Ovary (tissue), 9 donors: ENCODE data around the gene PI4K2A. TPM values are rescaled to one million over a fixed set of nuclear protein-coding genes. Genes with fewer than 3 reads are reported as not detected.

ENCODE experiments used
- DNase-seq, 5 donors: peaks; one replicate each; pipeline ENCODE4 v3.0.0-alpha.2; 2019 to 2020
- H3K27ac ChIP-seq, 2 donors: fragments of 200-600 bp; one replicate each; pipeline versions ENCODE4 v1.5.1 to v1.8.0; 2019 to 2022
- H3K27me3 ChIP-seq: fragments of 200-600 bp; one replicate; pipeline ENCODE4 v1.8.0; 2022
- H3K36me3 ChIP-seq: fragments of 200-600 bp; sonication (generic); one replicate; pipeline ENCODE4 v1.5.1; 2019
- H3K4me1 ChIP-seq: one replicate; pipeline ENCODE4 v1.8.1; 2013; ENCODE audit warnings: mild to moderate bottlenecking, moderate library complexity; ENCODE audit not compliant: insufficient read depth
- H3K4me3 ChIP-seq: fragments of 200-600 bp; sonication (generic); one replicate; pipeline ENCODE4 v1.5.1; 2017
- H3K9me3 ChIP-seq, 2 donors: fragments of 200-600 bp in 1 of 2; sonication (generic) in 1 of 2; one replicate each; pipeline versions ENCODE4 v1.5.1 to v1.8.1; 2013 to 2019; ENCODE audit warnings: mild to moderate bottlenecking in 1 of 2, moderate library complexity in 1 of 2
- CTCF ChIP-seq, 3 donors: fragments of 450-650 bp in 2 of 3; fragments of 200-600 bp in 1 of 3; IDR thresholded peaks; one replicate each; pipeline versions ENCODE4 v1.5.1 to v1.8.0; 2016 to 2022; ENCODE audit warnings: antibody characterized with exemption in 3 of 3, mild to moderate bottlenecking in 1 of 3
- EP300 ChIP-seq: sonication (generic); formaldehyde crosslinking; IDR thresholded peaks from one replicate; pipeline ENCODE4 v1.6.1; 2017; ENCODE audit warnings: antibody characterized with exemption
- POLR2A ChIP-seq: fragments of 450-650 bp; IDR thresholded peaks from one replicate; pipeline ENCODE4 v1.6.1; 2017; ENCODE audit warnings: antibody characterized with exemption, mild to moderate bottlenecking, moderate library complexity
- WGBS, 3 donors: extraction: QIAGEN DNeasy Blood & Tissue Kit in 1 of 3; methylation state at CpG; one replicate each; pipeline versions ENCODE4 v1.1.5 to v1.1.7; 2013 to 2017; 5-methylcytosine and 5-hydroxymethylcytosine counted together
- intact Hi-C, 4 donors: fragments of 100-400 bp; cut with DNase I; formaldehyde crosslinking; loops; one replicate each; pipeline versions ENCODE4 v1.11.0 to v1.15.1; 2022 to 2023
- polyA plus RNA-seq, 2 donors: library from polyadenylated mRNA; stranded (reverse); fragments of 200-250 nt in 1 of 2; fragments of 350-450 nt in 1 of 2; fragmentation: Illumina TruSeq in 1 of 2; extraction: RNeasy Lipid Tissue Mini Kit (QIAGEN cat#74804) in 1 of 2; gene quantifications; one replicate each; pipeline ENCODE4 v1.2.3, GENCODE V29; 2013 to 2014
- total RNA-seq, 7 donors: library from RNA; depleted of rRNA in 2 of 7; stranded (reverse); fragments of >200 nt in 2 of 7; fragmentation: NEBNext Ultra II Directional in 3 of 7; extraction: Animal tissue kit (Norgen Biotek cat#: 25700) in 3 of 7; gene quantifications; one replicate each; pipeline versions ENCODE4 v1.1.0 to v1.2.4, GENCODE V29; 2016 to 2023
- donor health status: DM: no; HTN: no; CAD: no; lungs with moderate emphysema.
- donor health status: DM: no; HTN: no; CAD: no.
- donor health status: Bipolar disorder and iron deficiency.
- donor health status: DM: yes; HTN: yes; CAD: no.
- donor health status: DM: no; HTN: no; CAD: no.
- donor health status: DM: yes; HTN: yes; CAD: no.

Gene PI4K2A
- total and polyA plus RNA-seq, 9 donors = 10.8 to 23.8 (median 12.6) TPM

DNA sequence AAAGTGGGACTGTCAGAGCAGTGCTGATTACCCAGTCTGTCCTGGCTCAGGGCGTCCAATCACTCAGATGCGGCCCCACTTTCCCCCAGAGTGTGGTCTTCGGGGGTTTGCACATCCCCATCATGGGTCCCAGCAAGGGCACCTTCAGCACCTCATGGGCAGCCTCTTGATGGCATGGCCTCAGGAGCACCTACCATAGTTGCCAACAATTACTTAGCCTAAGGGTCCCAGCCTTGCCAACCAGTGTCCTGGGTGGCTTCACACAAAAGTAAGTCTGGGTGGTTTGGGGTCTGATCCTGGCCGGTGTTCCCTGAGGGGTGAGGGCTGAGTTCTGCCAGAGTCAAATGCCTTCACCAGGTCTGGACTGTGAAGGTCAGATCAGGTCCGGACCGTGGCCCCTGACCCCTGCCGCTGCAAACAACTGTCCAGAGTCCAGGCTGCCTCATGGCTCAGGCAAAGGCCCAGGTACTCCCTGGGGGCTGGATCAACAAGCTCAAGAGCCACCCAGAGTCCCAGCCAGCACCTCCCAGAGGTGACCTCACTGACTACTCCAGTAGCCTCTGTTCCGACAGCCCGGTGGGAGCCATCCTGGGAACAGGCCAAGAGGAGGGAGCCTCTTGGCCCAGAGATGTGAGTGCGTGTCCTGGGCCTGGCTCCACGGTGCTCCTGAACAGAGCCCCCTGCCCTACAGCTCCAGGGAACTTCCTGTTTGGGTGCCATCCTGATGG lies 66.8 kb downstream of the PI4K2A start:
- intact Hi-C loops = loop anchor here in 1 of 4 donors (2.0 kb wide), 1 partner anchor 26 kb away; no protein-coding TSS in a partner anchor
- H3K27ac ChIP-seq = no peak overlapping the region

DNA sequence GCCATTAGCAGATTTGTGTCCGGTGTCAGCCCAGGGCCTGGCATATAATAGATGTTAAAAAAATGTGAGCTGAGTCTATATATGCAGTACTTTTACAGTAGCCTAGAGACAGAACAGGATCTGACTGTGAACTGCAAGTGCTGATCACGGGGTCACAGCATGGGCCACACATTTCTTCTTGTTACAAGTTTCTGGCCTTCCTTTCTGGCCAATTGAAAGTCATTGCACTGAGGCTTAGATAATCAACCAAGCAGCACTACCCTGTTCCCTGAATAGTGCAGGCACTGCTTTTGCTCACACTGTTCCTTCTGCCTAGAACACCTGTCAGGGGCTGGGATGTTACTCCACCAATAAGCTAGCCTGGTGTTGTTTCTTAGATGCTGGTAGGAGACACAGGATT lies 67.7 kb downstream of the PI4K2A start:
- H3K36me3 ChIP-seq = no peaks in the 10 kb centered on the region
- peak in 1 of 5 donors; percentile 5 for DNase-seq
- intact Hi-C loops = loop anchor here in 1 of 4 donors (2.0 kb wide), 1 partner anchor 25 kb away; no protein-coding TSS in a partner anchor
- H3K27me3 ChIP-seq = no peaks in the 10 kb centered on the region
- peaks cover 6% of the 10 kb centered on the region for H3K4me1 ChIP-seq
- H3K4me3 ChIP-seq = no peak overlapping the region
- TF ChIP-seq CTCF (IDR thresholded peaks at IDR 0.05) (no peak), POLR2A (no peak), EP300 (no peak)
- H3K27ac ChIP-seq = no peak overlapping the region
- 82 to 93% (median 88%) methylated on average over 2 of the region's 2 CpGs for WGBS, 3 donors
- no peaks in the 10 kb centered on the region for H3K9me3 ChIP-seq

More for the DNA sequence above, 66.8 kb downstream of the PI4K2A start:
- no peak for TF ChIP-seq EP300
- DNase-seq = peak in 1 of 5 donors; percentile 45
- Histone ChIP-seq H3K4me3 (no peak overlapping the region), H3K36me3 (no peaks in the 10 kb centered on the region), H3K4me1 (peaks cover 3% of the 10 kb centered on the region), H3K9me3 (no peaks in the 10 kb centered on the region), H3K27me3 (no peaks in the 10 kb centered on the region)
- WGBS, 3 donors = 58 to 74% (median 58%) methylated on average over 11 of the region's 11 CpGs

DNA sequence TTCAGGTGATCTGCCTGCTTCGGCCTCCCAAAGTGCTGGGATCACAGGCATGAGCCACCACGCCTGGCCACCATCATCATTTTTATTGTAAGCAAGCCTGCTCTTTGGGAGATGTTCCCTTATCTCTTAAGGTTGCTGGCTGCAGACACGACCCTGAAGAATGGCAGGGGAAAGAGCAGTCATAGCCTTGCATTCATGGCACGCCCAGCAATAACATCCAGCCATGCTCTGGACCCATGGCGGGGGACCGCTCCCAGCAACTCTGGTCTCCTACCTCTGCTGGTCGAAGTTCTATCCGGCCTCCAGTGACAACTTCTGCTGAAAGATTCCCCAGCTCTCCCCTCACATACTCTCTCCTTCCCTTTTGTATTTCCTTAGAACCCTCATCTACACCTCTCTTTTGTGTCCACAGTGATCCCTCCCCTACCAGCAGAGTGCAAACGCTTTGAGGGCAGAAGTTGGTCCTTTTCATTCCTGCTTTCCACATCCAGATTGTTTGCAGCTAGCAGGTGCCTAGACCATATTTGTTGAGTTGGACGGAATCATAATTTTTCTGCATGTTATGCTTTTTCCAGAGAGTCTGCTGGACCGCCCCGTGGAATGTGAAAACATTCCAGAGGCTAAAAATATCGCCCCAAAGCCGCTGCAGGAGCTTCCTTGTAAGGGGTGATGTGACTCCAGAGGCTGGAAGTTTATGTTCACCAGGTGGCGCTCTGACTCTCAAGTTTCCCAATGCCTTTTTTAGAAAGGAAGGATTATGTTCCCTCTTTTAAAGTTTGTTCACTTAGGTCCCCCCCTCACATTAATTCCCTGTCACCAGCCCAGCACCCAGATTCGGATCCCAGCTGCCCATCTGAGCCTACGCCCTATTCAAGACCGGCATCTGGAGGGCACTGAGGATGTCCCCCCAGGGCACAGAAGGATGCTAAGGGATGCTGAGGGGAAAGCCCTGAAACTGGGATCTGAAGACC lies 68.8 kb downstream of the PI4K2A start:
- TF ChIP-seq CTCF (IDR thresholded peaks at IDR 0.05) = peak; percentile 47 to 68 (median 61)
- TF ChIP-seq POLR2A = no peak
- Histone ChIP-seq H3K27me3 (no peaks in the 10 kb centered on the region), H3K9me3 (no peaks in the 10 kb centered on the region), H3K27ac (peak overlapping the region in 1 of 2 donors; percentile 23), H3K36me3 (no peaks in the 10 kb centered on the region), H3K4me1 (peaks cover 6% of the 10 kb centered on the region), H3K4me3 (no peak overlapping the region)
- 29 to 32% (median 29%) methylated on average over 18 of the region's 18 CpGs for WGBS, 3 donors
- intact Hi-C loops = loop anchor here in 1 of 4 donors (2.0 kb wide), 1 partner anchor 24 kb away; no protein-coding TSS in a partner anchor
- DNase-seq = peak; percentile 82 to 92 (median 86)

GRCh38 chr10:97711640-97712572 lies 71.4 kb downstream of the PI4K2A start:
- no peak overlapping the region for H3K4me3 ChIP-seq
- TF ChIP-seq CTCF (IDR thresholded peaks at IDR 0.05) = no peak
- no peak for TF ChIP-seq EP300
- no peak for TF ChIP-seq POLR2A
- H3K27ac ChIP-seq = peak overlapping the region in 1 of 2 donors; percentile 99
- no peaks in the 10 kb centered on the region for H3K27me3 ChIP-seq
- H3K4me1 ChIP-seq = peaks cover 10% of the 10 kb centered on the region
- no peaks in the 10 kb centered on the region for H3K36me3 ChIP-seq
- 77 to 82% (median 78%) methylated on average over 9 of the region's 9 CpGs for WGBS, 3 donors
- H3K9me3 ChIP-seq = no peaks in the 10 kb centered on the region
- intact Hi-C loops = no loop called here
- DNase-seq = no peak
